Left colon (tissue), 2 donors: ENCODE data around the gene FBXL15. TPM values are rescaled to one million over a fixed set of nuclear protein-coding genes. Genes with fewer than 3 reads are reported as not detected.

Source experiments
- ATAC-seq: fragments of 200-7000 bp; cut with Tn5 transposase; one replicate; pipeline ENCODE4 v1.9.1; 2020; ENCODE audit warnings: mild to moderate bottlenecking, moderate library complexity
- DNase-seq, 2 donors: peaks; one replicate each; pipeline ENCODE4 v3.0.0-alpha.2; 2020
- intact Hi-C, 2 donors: fragments of 100-400 bp; cut with DNase I in 1 of 2; cut with micrococcal nuclease in 1 of 2; formaldehyde crosslinking; loops; one replicate each; pipeline versions ENCODE4 v1.11.2 to v1.14.0; 2022; cut with DNase I, micrococcal nuclease
- long read RNA-seq: library from polyadenylated mRNA; unstranded; transcript quantifications from one replicate; pipeline ENCODE4 v2.0.0, GENCODE V29; 2021
- total RNA-seq, 2 donors: library from RNA; stranded (reverse); fragmentation: NEBNext Ultra II Directional; extraction: Animal tissue kit (Norgen Biotek cat#: 25700); gene quantifications; one replicate each; pipeline ENCODE4 v1.2.1, GENCODE V29; 2021
- donor health status: DM: no; HTN: no; CAD: no.
- donor health status: DM: yes; HTN: yes; CAD: no.

The FBXL15 gene
- 10 to 100 TPM; 22.5 to 27.8 TPM for total RNA-seq
- long read RNA-seq, transcript FBXL15-201 (4 exons, 2,362 nt): major isoform, 43 of 109 reads
- long read RNA-seq, partial matches to known transcripts: 51 of 109 reads
- long read RNA-seq, other reads (novel, unspliced or antisense): 15 of 109 reads

GRCh38 chr10:102420714-102421506 lies at the start of gene FBXL15:
Gene FBXL15 (plus strand): TSS chr10:102420836. CDS start chr10:102421130, 294 bp downstream.
- DNase-seq: peak; percentile 97 to 98
- peak; percentile 70 for ATAC-seq
- intact Hi-C loops: no loop called here

DNA sequence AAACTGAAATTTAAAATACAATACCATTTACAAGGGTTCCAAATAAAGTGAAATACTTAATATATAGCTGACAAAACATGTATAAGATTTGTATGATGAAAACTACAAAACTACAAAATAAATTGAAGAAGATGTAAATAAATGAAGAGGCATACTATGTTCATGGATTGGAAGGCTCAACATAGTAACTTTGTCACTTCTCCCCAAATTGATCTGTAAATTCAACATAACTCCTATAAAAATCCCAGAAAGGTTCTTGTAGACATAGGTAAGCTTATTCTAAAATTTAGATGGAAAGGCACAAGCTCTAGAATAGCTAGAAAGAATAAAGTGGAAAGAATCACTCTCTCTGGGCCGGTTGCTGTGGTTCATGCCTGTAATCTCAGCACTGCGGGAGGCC lies 49.3 kb upstream of the FBXL15 start:
- ATAC-seq: no peak
- intact Hi-C loops: no loop called here
- DNase-seq: no peak

DNA sequence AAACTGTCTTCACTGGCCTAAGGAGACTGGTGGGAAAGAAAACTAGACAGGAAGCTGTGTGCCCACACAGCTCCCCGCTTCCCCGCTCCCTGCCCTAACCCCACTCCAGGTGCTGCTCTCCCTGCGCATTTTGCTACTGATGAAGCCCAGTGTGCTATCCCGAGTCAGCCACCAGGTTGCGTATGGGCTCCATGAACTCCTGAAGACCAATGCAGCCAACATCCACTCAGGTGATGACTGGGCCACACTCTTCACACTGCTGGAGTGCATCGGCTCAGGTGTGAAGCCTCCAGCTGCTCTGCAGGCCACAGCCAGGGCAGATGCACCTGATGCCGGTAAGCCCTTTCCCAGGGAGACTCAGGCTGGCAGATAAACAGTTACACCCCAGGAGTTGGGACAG lies 45.4 kb upstream of the FBXL15 start:
- DNase-seq (no peak), ATAC-seq (no peak)
- intact Hi-C loops: no loop called here

GRCh38 chr10:102375867-102376266 lies 44.8 kb upstream of the FBXL15 start:
- DNase-seq: no peak
- no peak for ATAC-seq
- intact Hi-C loops: no loop called here

DNA sequence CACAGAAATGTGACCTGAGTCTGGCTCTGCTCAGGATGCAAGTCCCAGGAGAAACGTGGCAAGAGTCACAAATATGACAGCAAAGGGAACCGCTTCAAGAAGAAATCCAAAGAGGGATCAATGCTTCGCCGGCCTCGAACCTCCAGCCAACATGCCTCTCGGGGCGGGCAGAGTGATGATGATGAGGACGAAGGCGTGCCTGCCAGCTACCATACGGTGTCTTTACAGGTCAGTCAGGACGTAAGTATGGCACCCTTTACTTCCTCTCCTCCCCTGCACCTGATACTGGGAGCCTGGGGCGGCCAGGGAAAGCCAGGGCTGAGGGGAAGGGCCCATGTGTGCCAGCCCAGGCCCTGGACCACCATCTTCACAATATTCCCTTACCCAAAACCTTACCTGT lies 43.7 kb upstream of the FBXL15 start:
- DNase-seq (no peak), ATAC-seq (no peak)
- intact Hi-C loops: no loop called here

GRCh38 chr10:102379383-102379782 lies 41.3 kb upstream of the FBXL15 start:
- ATAC-seq (no peak), DNase-seq (no peak)
- intact Hi-C loops: no loop called here

DNA sequence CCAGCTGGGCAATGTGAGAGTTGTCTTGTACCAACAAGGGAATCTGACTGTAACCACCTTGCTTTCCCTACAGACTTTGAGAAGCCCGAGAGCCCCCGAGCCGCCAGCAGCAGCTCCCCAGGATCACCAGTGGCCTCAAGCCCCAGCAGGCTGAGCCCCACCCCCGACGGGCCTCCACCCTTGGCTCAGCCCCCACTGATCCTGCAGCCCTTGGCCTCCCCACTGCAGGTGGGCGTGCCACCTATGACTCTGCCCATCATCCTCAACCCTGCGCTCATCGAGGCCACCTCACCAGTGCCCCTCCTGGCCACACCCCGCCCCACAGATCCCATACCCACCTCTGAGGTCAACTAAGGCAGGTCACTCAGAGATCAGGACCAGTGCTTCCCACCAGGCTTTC lies 38.7 kb upstream of the FBXL15 start:
- ATAC-seq (no peak), DNase-seq (no peak)
- intact Hi-C loops: no loop called here

GRCh38 chr10:102382871-102383270 lies 37.8 kb upstream of the FBXL15 start:
- ATAC-seq (peak; percentile 11), DNase-seq (no peak)
- intact Hi-C loops: no loop called here

DNA sequence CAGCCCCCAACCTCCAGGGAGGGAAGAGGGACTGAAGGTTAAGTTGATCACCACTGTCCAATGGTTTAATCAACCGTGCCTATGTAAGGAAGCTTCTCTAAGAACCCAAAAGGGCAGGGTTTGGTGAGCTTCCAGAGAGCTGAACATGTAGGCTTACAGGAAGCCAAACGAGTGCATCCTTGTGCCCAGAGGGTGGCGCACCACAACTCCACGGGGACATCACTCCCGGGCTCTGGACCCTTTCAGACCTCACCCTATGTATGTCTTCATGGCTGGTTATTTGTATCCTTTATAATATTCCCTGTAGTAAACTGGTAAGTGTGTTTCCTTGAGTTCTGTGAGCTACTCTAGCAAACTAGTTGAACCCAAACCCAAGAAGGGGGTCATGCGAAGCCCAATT lies 36.6 kb upstream of the FBXL15 start:
- no peak for DNase-seq
- intact Hi-C loops: no loop called here
- no peak for ATAC-seq

GRCh38 chr10:102384606-102385429 lies 35.8 kb upstream of the FBXL15 start:
- DNase-seq: no peak
- peak; percentile 48 for ATAC-seq
- intact Hi-C loops: no loop called here

DNA sequence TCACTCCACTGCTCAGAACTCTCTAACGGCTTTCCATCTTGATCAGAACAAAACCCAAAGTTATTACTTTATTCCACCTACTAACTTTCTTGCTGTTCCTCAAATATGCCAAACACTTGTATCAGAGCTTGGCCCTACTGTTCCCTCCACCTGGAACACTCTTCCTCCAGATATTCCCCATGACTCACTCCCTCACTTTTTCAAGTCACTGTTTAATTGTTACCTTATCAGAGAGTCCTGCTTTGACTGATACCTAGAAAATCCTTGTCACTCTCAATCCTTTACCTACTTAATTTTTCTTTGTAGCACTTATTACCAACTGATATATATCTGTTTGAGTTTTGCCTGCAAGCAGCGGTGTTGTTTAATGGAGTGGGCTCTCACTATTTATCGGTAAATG lies 30.7 kb upstream of the FBXL15 start:
- intact Hi-C loops: loop anchor here in 1 of 2 donors (5.0 kb wide), 1 partner anchor 192 kb away; no protein-coding TSS in a partner anchor
- ATAC-seq: no peak

GRCh38 chr10:102392306-102392705 lies 28.3 kb upstream of the FBXL15 start:
- ATAC-seq (no peak), DNase-seq (no peak)
- intact Hi-C loops: loop anchor here in 1 of 2 donors (5.0 kb wide), 1 partner anchor 190 kb away; no protein-coding TSS in a partner anchor

More for the DNA sequence above, 30.7 kb upstream of the FBXL15 start:
- DNase-seq: no peak

DNA sequence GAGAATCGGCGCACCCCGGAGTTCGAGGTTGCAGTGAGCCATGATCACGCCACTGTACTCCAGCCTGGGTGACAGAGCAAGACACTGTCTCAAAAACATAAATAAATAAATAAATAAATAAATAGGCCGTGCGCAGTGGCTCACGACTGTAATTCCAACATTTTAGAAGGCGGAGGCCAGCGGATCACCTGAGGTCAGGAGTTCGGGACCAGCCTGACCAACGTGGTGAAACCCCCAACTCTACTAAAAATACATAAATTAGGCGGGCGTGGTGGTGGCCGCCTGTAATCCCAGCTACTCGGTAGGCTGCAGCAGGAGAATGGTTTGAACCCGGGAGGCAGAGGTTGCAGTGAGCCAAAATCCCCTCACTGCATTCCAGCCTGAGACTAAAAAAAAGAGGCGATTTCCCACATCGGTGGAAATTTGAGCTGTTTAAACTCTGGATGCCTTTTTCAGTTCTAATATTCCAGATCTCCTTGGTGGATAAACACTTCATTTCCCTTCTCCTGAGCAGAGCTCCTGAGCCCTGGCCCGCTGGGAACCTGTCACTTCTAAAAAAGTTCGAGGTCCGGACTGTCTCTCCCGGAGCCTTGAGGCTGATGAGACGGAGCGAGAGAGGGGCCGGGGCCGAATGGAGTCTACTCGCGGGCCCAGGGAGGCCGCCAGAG lies 27.1 kb upstream of the FBXL15 start:
- ATAC-seq: no peak
- intact Hi-C loops: loop anchor here in 1 of 2 donors (5.0 kb wide), 1 partner anchor 189 kb away; no protein-coding TSS in a partner anchor
- DNase-seq: no peak

DNA sequence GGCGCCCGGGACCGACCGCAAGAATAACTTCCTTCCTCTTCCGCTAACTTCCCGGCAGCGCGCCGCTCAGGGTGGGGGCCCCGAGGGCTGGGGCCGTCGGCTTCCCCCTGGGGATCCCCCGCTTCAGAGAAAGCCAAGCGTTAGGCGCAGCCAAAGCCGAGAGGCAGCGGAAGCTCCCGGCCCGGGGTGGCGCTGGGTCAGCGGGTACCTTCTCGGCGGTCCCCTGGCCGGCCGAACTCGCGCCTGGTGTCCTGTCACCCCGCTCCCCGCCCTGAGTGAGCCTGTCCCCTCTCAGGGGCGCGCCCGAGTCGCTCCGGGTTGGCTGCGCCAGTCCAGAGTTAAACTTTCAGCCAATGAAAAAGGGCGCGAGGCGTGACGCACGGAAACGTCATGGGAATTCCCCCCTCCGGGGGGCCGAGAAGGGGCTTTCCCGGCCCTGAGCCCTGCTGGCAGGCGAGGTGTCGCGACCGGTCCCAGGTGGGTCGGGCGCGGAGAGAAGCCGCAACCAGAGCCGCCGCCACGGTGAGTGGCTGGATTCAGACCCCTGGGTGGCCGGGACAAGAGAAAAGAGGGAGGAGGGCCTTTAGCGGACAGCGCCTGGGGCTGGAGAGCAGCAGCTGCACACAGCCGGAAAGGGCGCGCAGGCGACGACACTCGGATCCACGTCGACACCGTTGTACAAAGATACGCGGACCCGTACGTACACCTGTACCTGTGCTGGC lies 26.4 kb upstream of the FBXL15 start:
- ATAC-seq (peak; percentile 83), DNase-seq (peak; percentile 95 to 96)
- intact Hi-C loops: loop anchor here in 1 of 2 donors (5.0 kb wide), 1 partner anchor 188 kb away; no protein-coding TSS in a partner anchor

DNA sequence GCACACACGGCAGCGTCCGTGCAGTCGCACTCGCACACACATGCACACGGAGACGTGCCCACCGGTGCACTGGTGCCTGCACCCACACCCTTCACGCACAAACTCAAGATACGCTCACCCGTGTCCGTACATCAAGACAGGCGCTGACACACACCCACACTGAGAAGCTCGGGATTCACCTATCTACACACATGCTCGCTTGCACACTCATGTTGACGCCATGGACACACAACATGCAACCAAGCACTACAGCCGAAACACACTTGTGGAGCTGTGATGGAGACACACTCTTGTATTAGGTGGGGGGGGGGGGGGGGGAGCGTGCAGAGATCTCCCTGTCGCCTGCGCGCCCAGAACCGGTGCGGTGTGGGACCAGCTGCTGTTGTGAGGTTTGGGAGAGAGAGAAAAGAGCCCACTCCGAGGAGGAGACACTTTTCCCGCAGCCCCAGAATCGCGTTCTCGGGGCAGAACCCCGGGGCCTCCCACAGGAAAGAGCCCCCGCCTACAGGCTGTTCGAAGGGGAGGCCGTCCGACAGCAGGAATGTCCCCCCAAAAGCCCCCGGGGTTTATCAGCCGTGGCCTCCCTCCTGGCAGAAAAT lies 25.7 kb upstream of the FBXL15 start:
- intact Hi-C loops: loop anchor here in 1 of 2 donors (5.0 kb wide), 1 partner anchor 187 kb away; no protein-coding TSS in a partner anchor
- ATAC-seq (peak; percentile 11), DNase-seq (peak in 1 of 2 donors; percentile 49)

DNA sequence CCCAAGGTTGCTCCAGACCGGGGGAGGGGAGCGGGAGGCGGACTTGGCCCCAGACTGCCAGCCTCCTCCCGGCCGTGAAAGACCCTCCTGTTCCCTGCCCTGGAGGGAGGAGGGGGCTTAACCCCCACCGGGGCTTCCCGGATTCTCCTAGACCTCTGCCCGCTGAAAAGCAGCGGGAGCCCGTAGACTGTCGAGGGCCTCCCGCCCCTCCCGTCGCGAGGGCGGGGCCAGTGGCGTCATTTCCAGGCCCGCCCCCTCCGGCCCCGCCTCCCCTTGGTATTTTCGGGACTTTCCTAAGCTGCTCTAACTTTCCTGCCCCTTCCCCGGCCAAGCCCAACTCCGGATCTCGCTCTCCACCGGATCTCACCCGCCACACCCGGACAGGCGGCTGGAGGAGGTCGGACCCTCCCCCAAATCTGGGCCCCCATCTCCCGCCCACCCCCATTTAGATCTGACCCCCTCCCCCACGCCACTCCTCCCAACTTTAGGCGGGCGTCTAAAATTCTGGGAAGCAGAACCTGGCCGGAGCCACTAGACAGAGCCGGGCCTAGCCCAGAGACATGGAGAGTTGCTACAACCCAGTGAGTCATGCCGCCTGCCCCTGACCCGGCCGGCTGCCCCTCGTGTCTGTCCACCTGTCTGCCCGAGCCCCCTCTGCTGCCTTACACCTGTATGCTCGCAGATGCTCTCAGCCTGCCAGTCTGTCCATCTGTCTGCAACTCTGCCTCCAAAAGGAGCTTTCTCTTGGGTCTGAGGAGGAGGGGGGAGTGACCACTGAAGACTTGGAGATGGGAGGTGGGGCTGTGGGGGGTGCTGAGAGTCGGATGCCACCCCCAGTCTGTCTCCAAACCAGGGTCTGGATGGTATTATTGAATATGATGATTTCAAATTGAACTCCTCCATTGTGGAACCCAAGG lies 25.0 kb upstream of the FBXL15 start, which contains the start of gene NFKB2:
NFKB2 (plus strand) TSS at position 306 of the 917 bp plus-strand sequence; CDS start at position 561, 255 bp downstream.
- DNase-seq (peak; percentile 88 to 94), ATAC-seq (peak; percentile 66)
- intact Hi-C loops: no loop called here

GRCh38 chr10:102396317-102396650 lies 24.4 kb upstream of the FBXL15 start:
- intact Hi-C loops: no loop called here
- DNase-seq (no peak), ATAC-seq (no peak)
